ENCODE results near the gene GCHFR.

The GCHFR gene

DNA sequence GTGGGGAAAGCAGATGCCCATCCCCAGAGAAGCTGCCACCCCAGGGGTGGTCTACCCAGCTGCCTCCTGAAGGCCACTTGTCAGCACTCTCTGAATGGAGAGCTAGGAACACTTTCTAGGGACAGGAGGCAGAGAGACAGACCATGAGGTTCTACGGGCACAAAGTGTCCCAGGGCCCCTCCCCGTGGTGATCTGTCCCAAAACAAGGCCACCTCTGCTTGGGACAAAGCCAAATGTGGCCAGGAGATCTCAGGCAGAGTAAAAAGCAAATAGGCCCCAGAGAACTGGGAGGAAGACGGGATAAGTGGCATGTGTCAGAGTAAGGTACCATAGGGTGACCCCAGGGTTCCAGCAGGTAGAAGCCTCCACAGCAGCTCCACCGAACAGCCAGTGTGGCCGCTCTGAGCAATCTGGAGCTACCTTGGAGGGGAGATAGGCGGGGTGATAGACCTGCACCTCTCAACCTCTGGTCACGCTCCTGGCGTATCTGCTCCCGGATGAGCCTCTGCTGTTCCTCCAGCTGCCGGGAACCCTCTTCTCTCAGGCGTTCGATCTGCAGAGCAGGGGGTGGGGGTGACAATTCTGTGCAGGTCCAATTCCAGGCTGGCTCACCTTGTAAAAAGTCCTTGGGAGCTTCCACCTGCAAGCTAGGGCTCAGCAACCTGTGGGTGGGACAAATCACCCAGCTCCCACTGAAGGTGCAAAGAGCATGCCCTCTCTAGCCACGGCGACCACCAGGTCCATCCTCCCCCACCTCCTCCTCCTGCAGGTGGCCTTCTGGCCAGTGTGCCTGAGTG is 12.1 kb downstream of the GCHFR start:
- no peak for DNase-seq (ENCODE audit: low read depth)
- H3K4me3 ChIP-seq (ENCODE audit: low read depth, low read length) = no peak overlapping the region
- no peak for TF ChIP-seq CTCF (IDR thresholded peaks at IDR 0.05; ENCODE audit: low read depth, low read length)
- no peak for TF ChIP-seq MAX (IDR thresholded peaks at IDR 0.05; ENCODE audit: low read depth, low read length)

- TF ChIP-seq POLR2A (IDR thresholded peaks at IDR 0.05; ENCODE audit: extremely low read depth, insufficient read length) = no peak
- no peak for TF ChIP-seq CTCF (IDR thresholded peaks at IDR 0.05; ENCODE audit: low read depth, low read length)
- no peak for TF ChIP-seq MAX (IDR thresholded peaks at IDR 0.05; ENCODE audit: low read depth, low read length)
- TF ChIP-seq MYC (IDR thresholded peaks at IDR 0.05; ENCODE audit: low read depth, low read length) = no peak
- DNase-seq (ENCODE audit: low read depth) = no peak
- no peak overlapping the region for H3K4me3 ChIP-seq (ENCODE audit: low read depth, low read length)
These were observed 12.8 kb downstream of the GCHFR start for GRCh38 chr15:40776537-40777141.

GRCh38 chr15:40782609-40783227 is 18.9 kb downstream of the GCHFR start:
- no peak overlapping the region for H3K4me3 ChIP-seq (ENCODE audit: low read depth, low read length)
- peak; percentile 58; the same call in 1 of the 2 replicates for TF ChIP-seq MYC (IDR thresholded peaks at IDR 0.05; ENCODE audit: low read depth, low read length)
- peak; percentile 65 for TF ChIP-seq MAX (IDR thresholded peaks at IDR 0.05; ENCODE audit: low read depth, low read length)
- no peak for TF ChIP-seq POLR2A (IDR thresholded peaks at IDR 0.05; ENCODE audit: extremely low read depth, insufficient read length)
- peak; percentile 79 for TF ChIP-seq CTCF (IDR thresholded peaks at IDR 0.05; ENCODE audit: low read depth, low read length)
- peak; percentile 68 for DNase-seq (ENCODE audit: low read depth)

- H3K4me3 ChIP-seq (ENCODE audit: low read depth, low read length) = no peak overlapping the region
- no peak for DNase-seq (ENCODE audit: low read depth)
- no peak for TF ChIP-seq POLR2A (IDR thresholded peaks at IDR 0.05; ENCODE audit: extremely low read depth, insufficient read length)
- no peak for TF ChIP-seq MYC (IDR thresholded peaks at IDR 0.05; ENCODE audit: low read depth, low read length)
- TF ChIP-seq MAX (IDR thresholded peaks at IDR 0.05; ENCODE audit: low read depth, low read length) = no peak
- no peak for TF ChIP-seq CTCF (IDR thresholded peaks at IDR 0.05; ENCODE audit: low read depth, low read length)
These were observed 21.3 kb downstream of the GCHFR start for GRCh38 chr15:40785164-40785563.

DNA sequence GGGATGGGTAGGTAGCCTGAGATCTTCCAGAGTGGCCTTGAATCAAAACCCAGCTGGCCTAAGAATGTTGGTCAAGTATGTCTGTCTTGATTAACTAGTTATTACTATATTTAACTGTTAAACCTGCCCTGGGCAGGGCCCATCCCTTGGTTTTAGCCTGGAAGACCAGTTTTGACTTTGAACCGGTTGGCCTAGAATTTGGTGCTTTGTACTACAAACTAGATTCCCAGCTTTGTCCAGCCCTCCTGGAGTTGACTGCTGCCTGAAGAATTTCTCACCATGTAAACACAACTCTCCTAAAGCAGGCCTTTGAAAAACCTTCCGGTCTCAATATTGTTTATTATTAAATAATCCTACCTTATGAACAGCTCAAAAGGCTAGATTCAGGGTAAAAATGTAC is 21.9 kb downstream of the GCHFR start:
- no peak overlapping the region for H3K4me3 ChIP-seq (ENCODE audit: low read depth, low read length)
- TF ChIP-seq CTCF (IDR thresholded peaks at IDR 0.05; ENCODE audit: low read depth, low read length) (no peak), POLR2A (IDR thresholded peaks at IDR 0.05; ENCODE audit: extremely low read depth, insufficient read length) (no peak)
- DNase-seq (ENCODE audit: low read depth) = no peak

Data from NB4 (cell line).